Pancreas (tissue), 10 donors: ENCODE data around the gene TBX10. TPM values are rescaled to one million over a fixed set of nuclear protein-coding genes. Genes with fewer than 3 reads are reported as not detected.

Source experiments
- ATAC-seq, 4 donors: fragments of 200-7000 bp; cut with Tn5 transposase; one replicate each; pipeline versions ENCODE4 v1.8.0 to v1.9.1; 2020; ENCODE audit warnings: mild to moderate bottlenecking in 4 of 4, moderate library complexity in 4 of 4
- DNase-seq, 6 donors: peaks; one replicate each; pipeline ENCODE4 v3.0.0-alpha.2; 2020
- FAIRE-seq: peaks from 2 replicates; lab custom pipeline; 2012; peaks lifted over from hg19 to GRCh38; lab: Jason Lieb, UNC
- H3K27ac ChIP-seq, 4 donors: fragments of 200-600 bp; sonication (generic); 1 replicate in 3 of 4; 2 replicates in 1 of 4; pipeline versions ENCODE4 v1.5.0 to v1.8.0; 2020
- H3K27me3 ChIP-seq, 4 donors: fragments of 200-600 bp; one replicate each; pipeline ENCODE4 v1.8.0; 2021
- H3K36me3 ChIP-seq, 3 donors: fragments of 200-600 bp; sonication (generic) in 1 of 3; one replicate each; pipeline versions ENCODE4 v1.5.0 to v1.8.0; 2020 to 2021
- H3K4me1 ChIP-seq, 3 donors: fragments of 200-600 bp; one replicate each; pipeline ENCODE4 v1.8.0; 2021
- H3K4me3 ChIP-seq, 4 donors: fragments of 200-600 bp; sonication (generic) in 2 of 4; one replicate each; pipeline versions ENCODE4 v1.5.0 to v1.8.0; 2020 to 2021
- H3K9me3 ChIP-seq, 4 donors: fragments of 200-600 bp; one replicate each; pipeline ENCODE4 v1.8.0; 2021
- CTCF ChIP-seq, 4 donors: fragments of 200-600 bp; sonication (generic) in 3 of 4; IDR thresholded peaks; one replicate each; pipeline versions ENCODE4 v1.5.0 to v1.8.0; 2021; ENCODE audit warnings: antibody characterized with exemption in 4 of 4
- WGBS, 2 donors: extraction: QIAGEN DNeasy Blood & Tissue Kit; methylation state at CpG; one replicate each; pipeline ENCODE4 v1.1.7; 2013; 5-methylcytosine and 5-hydroxymethylcytosine counted together
- intact Hi-C, 3 donors: fragments of 100-400 bp; cut with DNase I; formaldehyde crosslinking; loops; one replicate each; pipeline versions ENCODE4 v1.11.1 to v1.14.2; 2022
- polyA plus RNA-seq, 2 donors: library from polyadenylated mRNA; stranded (reverse); fragments of 200-250 nt; gene quantifications; one replicate each; pipeline ENCODE4 v1.2.3, GENCODE V29; 2013
- total RNA-seq, 6 donors: library from RNA; stranded (reverse); fragmentation: NEBNext Ultra II Directional in 4 of 6; extraction: Animal tissue kit (Norgen Biotek cat#: 25700) in 4 of 6; gene quantifications; one replicate each; pipeline versions ENCODE4 v1.2.1 to v1.2.4, GENCODE V29; 2021 to 2023
- donor health status: healthy with polysubstance abuse.
- donor health status: DM: no; HTN: no; CAD: no; lungs with moderate emphysema.
- donor health status: DM: no; HTN: no; CAD: no.
- donor health status: control.
- donor health status: control.
- donor health status: Bipolar disorder and iron deficiency.
- donor health status: DM: yes; HTN: yes; CAD: no.
- donor health status: DM: no; HTN: no; CAD: no.
- donor health status: DM: no; HTN: no; CAD: no.
- donor health status: DM: yes; HTN: yes; CAD: no.

The TBX10 gene
- total and polyA plus RNA-seq, 8 donors, result 0.09 to 0.37 (median 0.26) TPM; not detected in 4

GRCh38 chr11:67632982-67633755 is 6.4 kb downstream of the TBX10 start:
- TF ChIP-seq CTCF (IDR thresholded peaks at IDR 0.05), result no peak

GRCh38 chr11:67632175-67632981 is 7.2 kb downstream of the TBX10 start:
- WGBS, 2 donors, result 33 to 34% methylated on average over 12 of the region's 12 CpGs
- no peak for TF ChIP-seq CTCF (IDR thresholded peaks at IDR 0.05)
- H3K4me3 ChIP-seq, result no peak overlapping the region
- peak; percentile 29 to 54 (median 43) for ATAC-seq
- no peak for FAIRE-seq
- no peaks in the 10 kb centered on the region for H3K27me3 ChIP-seq
- H3K9me3 ChIP-seq, result no peaks in the 10 kb centered on the region
- peak overlapping the region in 3 of 4 donors; percentile 8 to 50 (median 30) for H3K27ac ChIP-seq
- intact Hi-C loops, result no loop called here
- DNase-seq, result peak; percentile 87 to 98 (median 90)
- peaks cover 11 to 23% (median 23%) of the 10 kb centered on the region in 3 donors for H3K4me1 ChIP-seq
- no peaks in the 10 kb centered on the region for H3K36me3 ChIP-seq

More at GRCh38 chr11:67632982-67633755, 6.4 kb downstream of the TBX10 start:
- DNase-seq, result peak in 4 of 6 donors; percentile 11 to 76 (median 38)
- intact Hi-C loops, result no loop called here
- WGBS, 2 donors, result 90 to 92% methylated on average over 30 of the region's 30 CpGs
- H3K36me3 ChIP-seq, result no peaks in the 10 kb centered on the region
- no peaks in the 10 kb centered on the region for H3K27me3 ChIP-seq
- peak overlapping the region in 3 of 4 donors; percentile 8 to 50 (median 30) for H3K27ac ChIP-seq
- H3K4me3 ChIP-seq, result no peak overlapping the region
- no peak for ATAC-seq
- no peak for FAIRE-seq
- peaks cover 11 to 23% (median 23%) of the 10 kb centered on the region in 3 donors for H3K4me1 ChIP-seq
- H3K9me3 ChIP-seq, result no peaks in the 10 kb centered on the region

- WGBS, 2 donors, result 88 to 95% methylated on average over 2 of the region's 2 CpGs
- Histone ChIP-seq H3K36me3 (no peaks in the 10 kb centered on the region), H3K4me3 (no peak overlapping the region), H3K27ac (peak overlapping the region in 2 of 4 donors; percentile 30 to 50), H3K9me3 (no peaks in the 10 kb centered on the region), H3K4me1 (peaks cover 11 to 23% (median 23%) of the 10 kb centered on the region in 3 donors), H3K27me3 (no peaks in the 10 kb centered on the region)
- intact Hi-C loops, result no loop called here
- FAIRE-seq, result no peak
- no peak for DNase-seq
- ATAC-seq, result no peak
- TF ChIP-seq CTCF (IDR thresholded peaks at IDR 0.05), result no peak
Measured at GRCh38 chr11:67631853-67632174, 7.7 kb downstream of the TBX10 start.

GRCh38 chr11:67631411-67631810 is 8.2 kb downstream of the TBX10 start:
- 56 to 64% methylated on average over 7 of the region's 7 CpGs for WGBS, 2 donors
- no peak for FAIRE-seq

More at GRCh38 chr11:67631411-67631810, 8.2 kb downstream of the TBX10 start:
- Histone ChIP-seq H3K27me3 (no peaks in the 10 kb centered on the region), H3K36me3 (no peaks in the 10 kb centered on the region), H3K4me1 (peaks cover 11 to 23% (median 23%) of the 10 kb centered on the region in 3 donors), H3K4me3 (no peak overlapping the region), H3K9me3 (no peaks in the 10 kb centered on the region), H3K27ac (no peak overlapping the region)
- ATAC-seq, result no peak
- no peak for TF ChIP-seq CTCF (IDR thresholded peaks at IDR 0.05)
- intact Hi-C loops, result no loop called here
- DNase-seq, result peak in 5 of 6 donors; percentile 32 to 81 (median 58)
